ENCODE results near the gene DDX46. TPM values are rescaled to one million over a fixed set of nuclear protein-coding genes. Genes with fewer than 3 reads are reported as not detected.

Gene DDX46
- total RNA-seq, 2 experiments from 2014 or later: 47.1 to 78.8 TPM

- POLR2A ChIA-PET: interaction anchor here (0.8 to 1.1 kb wide), 2 partner anchors 15 to 25 kb away, joined by 3 to 6 read pairs; no protein-coding TSS in a partner anchor
- TF ChIP-seq CTCF (conservative IDR thresholded peaks at IDR 0.05; ENCODE audit: low read length) (no peak), EZH2phosphoT487 (IDR thresholded peaks at IDR 0.05; ENCODE audit: borderline replicate concordance, low read depth, low read length) (no peak)
- peak; percentile 24 for DNase-seq (ENCODE audit: low spot score)
- Histone ChIP-seq H3K79me2 (ENCODE audit: insufficient read depth, low read depth, low read length) (peaks cover 27% of the 10 kb centered on the region; the same call in 1 of the 2 replicates), H2AFZ (ENCODE audit: low read length) (no peak overlapping the region), H3K4me3 (ENCODE audit: low read depth, low read length, poor library complexity, severe bottlenecking) (no peak overlapping the region), H3K9me2 (ENCODE audit: insufficient read depth, low read length) (no peaks in the 10 kb centered on the region), H4K20me1 (ENCODE audit: insufficient read depth, low read length) (no peaks in the 10 kb centered on the region), H3K4me1 (ENCODE audit: insufficient read depth, low read length, poor library complexity, severe bottlenecking) (peaks cover 38% of the 10 kb centered on the region), H3K4me2 (ENCODE audit: low read length) (peak overlapping the region; percentile 85; the same call in 1 of the 2 replicates), H3K9me3 (ENCODE audit: low read length) (no peaks in the 10 kb centered on the region), H3K36me3 (ENCODE audit: insufficient read depth, low read length) (no peaks in the 10 kb centered on the region), H3K27ac (ENCODE audit: low read depth, low read length, poor library complexity, severe bottlenecking) (no peak overlapping the region)
- CTCF ChIA-PET (ENCODE audit: unreplicated experiment): interaction anchor here (0.9 kb wide), 1 partner anchor 25 kb away, joined by 3 read pairs; no protein-coding TSS in a partner anchor
- no TSS peak for BruUV-seq (replicated peaks)
- intact Hi-C loops (cut with micrococcal nuclease; ENCODE audit: unreplicated experiment): no loop called here
These were observed 118.6 kb downstream of the DDX46 start for GRCh38 chr5:134877159-134877558.

GRCh38 chr5:134878403-134878802 is 119.8 kb downstream of the DDX46 start:
- no peak overlapping the region for H3K4me2 ChIP-seq (ENCODE audit: low read length)
- H3K9me3 ChIP-seq (ENCODE audit: low read length): no peaks in the 10 kb centered on the region
- DNase-seq (ENCODE audit: low spot score): no peak
- intact Hi-C loops (cut with micrococcal nuclease; ENCODE audit: unreplicated experiment): no loop called here
- no TSS peak for BruUV-seq (replicated peaks)
- H2AFZ ChIP-seq (ENCODE audit: low read length): no peak overlapping the region
- TF ChIP-seq CTCF (conservative IDR thresholded peaks at IDR 0.05; ENCODE audit: low read length): no peak
- no peak for TF ChIP-seq EZH2phosphoT487 (IDR thresholded peaks at IDR 0.05; ENCODE audit: borderline replicate concordance, low read depth, low read length)
- no peaks in the 10 kb centered on the region for H3K36me3 ChIP-seq (ENCODE audit: insufficient read depth, low read length)
- peaks cover 27% of the 10 kb centered on the region; the same call in 1 of the 2 replicates for H3K79me2 ChIP-seq (ENCODE audit: insufficient read depth, low read depth, low read length)
- ChIA-PET POLR2A (interaction anchor here (0.6 to 1.2 kb wide), 2 partner anchors 197 to 293 kb away, joined by 3 read pairs; no protein-coding TSS in a partner anchor), CTCF (ENCODE audit: unreplicated experiment) (no interaction called here)
- no peak overlapping the region for H3K27ac ChIP-seq (ENCODE audit: low read depth, low read length, poor library complexity, severe bottlenecking)
- H3K4me3 ChIP-seq (ENCODE audit: low read depth, low read length, poor library complexity, severe bottlenecking): no peak overlapping the region
- H3K4me1 ChIP-seq (ENCODE audit: insufficient read depth, low read length, poor library complexity, severe bottlenecking): peaks cover 31% of the 10 kb centered on the region
- H4K20me1 ChIP-seq (ENCODE audit: insufficient read depth, low read length): no peaks in the 10 kb centered on the region
- no peaks in the 10 kb centered on the region for H3K9me2 ChIP-seq (ENCODE audit: insufficient read depth, low read length)

GRCh38 chr5:134879456-134879855 is 120.9 kb downstream of the DDX46 start:
- TF ChIP-seq EZH2phosphoT487 (IDR thresholded peaks at IDR 0.05; ENCODE audit: borderline replicate concordance, low read depth, low read length) (no peak), CTCF (conservative IDR thresholded peaks at IDR 0.05; ENCODE audit: low read length) (no peak)
- no peaks in the 10 kb centered on the region for H4K20me1 ChIP-seq (ENCODE audit: insufficient read depth, low read length)
- H3K79me2 ChIP-seq (ENCODE audit: insufficient read depth, low read depth, low read length): peaks cover 27% of the 10 kb centered on the region; the same call in 1 of the 2 replicates
- H3K27ac ChIP-seq (ENCODE audit: low read depth, low read length, poor library complexity, severe bottlenecking): no peak overlapping the region
- H3K36me3 ChIP-seq (ENCODE audit: insufficient read depth, low read length): no peaks in the 10 kb centered on the region
- no peak overlapping the region for H2AFZ ChIP-seq (ENCODE audit: low read length)
- ChIA-PET CTCF (ENCODE audit: unreplicated experiment) (no interaction called here), POLR2A (interaction anchor here (0.6 to 1.2 kb wide), 2 partner anchors 39 to 294 kb away, joined by 3 read pairs; no protein-coding TSS in a partner anchor)
- H3K9me3 ChIP-seq (ENCODE audit: low read length): no peaks in the 10 kb centered on the region
- H3K4me1 ChIP-seq (ENCODE audit: insufficient read depth, low read length, poor library complexity, severe bottlenecking): peaks cover 25% of the 10 kb centered on the region
- H3K4me2 ChIP-seq (ENCODE audit: low read length): no peak overlapping the region
- H3K4me3 ChIP-seq (ENCODE audit: low read depth, low read length, poor library complexity, severe bottlenecking): no peak overlapping the region
- intact Hi-C loops (cut with micrococcal nuclease; ENCODE audit: unreplicated experiment): no loop called here
- no TSS peak for BruUV-seq (replicated peaks)
- no peaks in the 10 kb centered on the region for H3K9me2 ChIP-seq (ENCODE audit: insufficient read depth, low read length)
- no peak for DNase-seq (ENCODE audit: low spot score)
